Endothelial cell of coronary artery (primary cell): ENCODE data around the gene GLS2. TPM values are rescaled to one million over a fixed set of nuclear protein-coding genes. Genes with fewer than 3 reads are reported as not detected.

Experiments
- total RNA-seq: library from RNA; depleted of rRNA; stranded (reverse); fragments of >200 nt; gene quantifications from 2 replicates; pipeline ENCODE4 v1.2.3, GENCODE V29; 2014

GLS2 gene
- total RNA-seq: under 0.01 and 0.18 TPM in 2 replicates

GRCh38 chr12:56488041-56488955 lies at the start of gene GLS2:
GLS2 (minus strand) TSS chr12:56488161; CDS start chr12:56488118, 43 bp downstream.

GRCh38 chr12:56521590-56522371 lies 33.8 kb upstream of the GLS2 start, which contains the start of gene RBMS2:
RBMS2 (plus strand) TSS chr12:56521820; CDS start chr12:56522024, 204 bp downstream.

GRCh38 chr12:56468216-56469006 lies 19.6 kb downstream of the GLS2 start, which contains the start of gene SPRYD4:
SPRYD4 (plus strand) TSS chr12:56468578; CDS start chr12:56468592, 14 bp downstream.

GRCh38 chr12:56454557-56454956 lies 33.4 kb downstream of the GLS2 start, which contains the start of gene MIP:
MIP (minus strand) TSS chr12:56454657; CDS start chr12:56454613, 44 bp downstream.

GRCh38 chr12:56448860-56449621 lies 38.9 kb downstream of the GLS2 start, which contains the start of gene TIMELESS:
TIMELESS (minus strand) TSS chr12:56449426; CDS start chr12:56434170, 15,256 bp downstream.

Other genes with a start within 250 kb of the GLS2 start
- gene ANKRD52, start 229.8 kb downstream of the GLS2 start, total RNA-seq: 16.0 and 22.5 TPM in 2 replicates
- 5.5 and 6.3 TPM in 2 replicates for gene COQ10A, start 221.2 kb downstream of the GLS2 start, total RNA-seq
- gene CS, start 187.8 kb downstream of the GLS2 start, total RNA-seq: 115 and 136 TPM in 2 replicates
- 45.4 and 74.6 TPM in 2 replicates for gene CNPY2, start 172.2 kb downstream of the GLS2 start, total RNA-seq
- gene PAN2, start 154.2 kb downstream of the GLS2 start, total RNA-seq: 9.3 and 21.7 TPM in 2 replicates
- gene IL23A, start 149.3 kb downstream of the GLS2 start, total RNA-seq: not detected in 2 replicates
- gene STAT2, start 128.1 kb downstream of the GLS2 start, total RNA-seq: 56.8 and 68.1 TPM in 2 replicates
- gene APOF, start 125.3 kb downstream of the GLS2 start, total RNA-seq: not detected in 2 replicates
- gene TIMELESS, start 38.7 kb downstream of the GLS2 start, total RNA-seq: 7.7 and 13.3 TPM in 2 replicates
- not detected in 2 replicates for gene MIP, start 33.5 kb downstream of the GLS2 start, total RNA-seq
- 1.0 and 1.3 TPM in 2 replicates for gene SPRYD4, start 19.6 kb downstream of the GLS2 start, total RNA-seq
- 25.3 and 32.6 TPM in 2 replicates for gene RBMS2, start 33.7 kb upstream of the GLS2 start, total RNA-seq
- 13.9 and 28.0 TPM in 2 replicates for gene BAZ2A, start 142.2 kb upstream of the GLS2 start, total RNA-seq
- 593 and 680 TPM in 2 replicates for gene ATP5F1B, start 157.8 kb upstream of the GLS2 start, total RNA-seq
- 75.5 and 89.3 TPM in 2 replicates for gene PTGES3, start 200.1 kb upstream of the GLS2 start, total RNA-seq
- 1,633 and 1,682 TPM in 2 replicates for gene NACA, start 237.1 kb upstream of the GLS2 start, total RNA-seq